ENCODE measurements around the gene DPH7.
A peak's percentile ranks its signal among the peaks of the same experiment; 100 is the strongest.

DNA sequence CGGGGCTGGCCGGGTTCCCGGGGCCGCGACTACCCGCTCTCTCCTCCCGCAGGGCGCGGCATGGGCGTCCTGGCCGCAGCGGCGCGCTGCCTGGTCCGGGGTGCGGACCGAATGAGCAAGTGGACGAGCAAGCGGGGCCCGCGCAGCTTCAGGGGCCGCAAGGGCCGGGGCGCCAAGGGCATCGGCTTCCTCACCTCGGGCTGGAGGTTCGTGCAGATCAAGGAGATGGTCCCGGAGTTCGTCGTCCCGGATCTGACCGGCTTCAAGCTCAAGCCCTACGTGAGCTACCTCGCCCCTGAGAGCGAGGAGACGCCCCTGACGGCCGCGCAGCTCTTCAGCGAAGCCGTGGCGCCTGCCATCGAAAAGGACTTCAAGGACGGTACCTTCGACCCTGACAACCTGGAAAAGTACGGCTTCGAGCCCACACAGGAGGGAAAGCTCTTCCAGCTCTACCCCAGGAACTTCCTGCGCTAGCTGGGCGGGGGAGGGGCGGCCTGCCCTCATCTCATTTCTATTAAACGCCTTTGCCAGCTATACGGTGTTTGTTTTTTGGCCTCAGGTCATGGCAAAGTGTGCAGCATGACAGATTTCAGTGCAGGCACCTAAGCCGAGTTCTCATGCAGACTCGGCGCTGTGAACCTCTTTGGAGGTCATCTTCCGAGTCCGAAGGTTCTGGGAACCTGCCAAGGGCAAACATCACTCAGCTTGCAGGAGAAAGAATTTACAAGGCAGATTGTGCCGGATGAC is 26.5 kb downstream of the DPH7 start:
- TF ChIP-seq, protein P1, sequence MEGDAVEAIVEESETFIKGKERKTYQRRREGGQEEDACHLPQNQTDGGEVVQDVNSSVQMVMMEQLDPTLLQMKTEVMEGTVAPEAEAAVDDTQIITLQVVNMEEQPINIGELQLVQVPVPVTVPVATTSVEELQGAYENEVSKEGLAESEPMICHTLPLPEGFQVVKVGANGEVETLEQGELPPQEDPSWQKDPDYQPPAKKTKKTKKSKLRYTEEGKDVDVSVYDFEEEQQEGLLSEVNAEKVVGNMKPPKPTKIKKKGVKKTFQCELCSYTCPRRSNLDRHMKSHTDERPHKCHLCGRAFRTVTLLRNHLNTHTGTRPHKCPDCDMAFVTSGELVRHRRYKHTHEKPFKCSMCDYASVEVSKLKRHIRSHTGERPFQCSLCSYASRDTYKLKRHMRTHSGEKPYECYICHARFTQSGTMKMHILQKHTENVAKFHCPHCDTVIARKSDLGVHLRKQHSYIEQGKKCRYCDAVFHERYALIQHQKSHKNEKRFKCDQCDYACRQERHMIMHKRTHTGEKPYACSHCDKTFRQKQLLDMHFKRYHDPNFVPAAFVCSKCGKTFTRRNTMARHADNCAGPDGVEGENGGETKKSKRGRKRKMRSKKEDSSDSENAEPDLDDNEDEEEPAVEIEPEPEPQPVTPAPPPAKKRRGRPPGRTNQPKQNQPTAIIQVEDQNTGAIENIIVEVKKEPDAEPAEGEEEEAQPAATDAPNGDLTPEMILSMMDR (IDR thresholded peaks at IDR 0.05) = no peak
- TF ChIP-seq EZH2 (IDR thresholded peaks at IDR 0.05) = no peak
- peak; percentile 11 for TF ChIP-seq EZH2phosphoT487 (IDR thresholded peaks at IDR 0.05)
